Cerebellar nuclear complex (tissue), 1 donor: Measurements from ENCODE around the gene KRTAP10-6.
"Not testable (repeated sequence)": the region's sequence is repeated elsewhere in the genome, so short reads cannot be mapped to it uniquely, and the experiment has no call there.

Experiments used
- DNase-seq, 2 experiments: peaks; one replicate each; lab custom pipeline; 2025; lab: John Stamatoyannopoulos, UW

KRTAP10-6 gene

GRCh38 chr21:44557491-44558328 lies 34.6 kb downstream of the KRTAP10-6 start:
- DNase-seq: no peak

GRCh38 chr21:44556879-44557278 lies 35.4 kb downstream of the KRTAP10-6 start:
- no peak for DNase-seq

GRCh38 chr21:44555200-44555875 lies 37.0 kb downstream of the KRTAP10-6 start:
- DNase-seq: no peak

GRCh38 chr21:44552681-44553080 lies 39.6 kb downstream of the KRTAP10-6 start:
- no peak for DNase-seq

- DNase-seq: no peak
These were observed 40.2 kb downstream of the KRTAP10-6 start for GRCh38 chr21:44552136-44552535.

- no peak for DNase-seq
These were observed 40.9 kb downstream of the KRTAP10-6 start, which contains the start of gene KRTAP10-2 for GRCh38 chr21:44551340-44551961. Gene KRTAP10-2 (minus strand): TSS chr21:44551505. CDS start chr21:44551458, 47 bp downstream.

GRCh38 chr21:44550807-44551206 lies 41.5 kb downstream of the KRTAP10-6 start:
- DNase-seq: no peak

GRCh38 chr21:44550285-44550684 lies 42.0 kb downstream of the KRTAP10-6 start:
- not testable (repeated sequence) for DNase-seq

- no peak for DNase-seq
These were observed 42.6 kb downstream of the KRTAP10-6 start for GRCh38 chr21:44549525-44550211.

GRCh38 chr21:44548922-44549321 lies 43.4 kb downstream of the KRTAP10-6 start:
- no peak for DNase-seq

- no peak for DNase-seq
These were observed 43.9 kb downstream of the KRTAP10-6 start for GRCh38 chr21:44548381-44548780.

- DNase-seq: no peak
These were observed 44.5 kb downstream of the KRTAP10-6 start for GRCh38 chr21:44547656-44548331.

- no peak for DNase-seq
These were observed 47.7 kb downstream of the KRTAP10-6 start for GRCh38 chr21:44544566-44544965.

GRCh38 chr21:44542716-44543115 lies 49.6 kb downstream of the KRTAP10-6 start:
- DNase-seq: no peak
